Calu3 (cell line): ENCODE data around the gene NCOA1. TPM values are rescaled to one million over a fixed set of nuclear protein-coding genes. Genes with fewer than 3 reads are reported as not detected.

Experiments
- BruUV-seq: library from RNA; stranded (reverse); fragments of 400-500 nt; replicated peaks from 2 replicates; lab custom pipeline; 2021; lab: Mats Ljungman, UMichigan
- CTCF ChIA-PET: fragments of 300-600 bp; sonication (Branson Sonifier 250); formaldehyde crosslinking; loops from one replicate; lab custom pipeline; 2022; ENCODE audit warnings: antibody characterized with exemption; lab: Charles Lee
- DNase-seq: peaks from one replicate; pipeline ENCODE4 v3.0.0; 2022
- H3K27ac Mint-ChIP-seq: one replicate; pipeline ENCODE4 v1.8.0; 2022; ENCODE audit warnings: mixed read lengths; ENCODE audit not compliant: unreplicated experiment
- H3K27me3 Mint-ChIP-seq: one replicate; pipeline ENCODE4 v1.8.0; 2022; ENCODE audit warnings: mixed read lengths; ENCODE audit not compliant: unreplicated experiment
- H3K36me3 Mint-ChIP-seq: one replicate; pipeline ENCODE4 v1.8.0; 2022; ENCODE audit warnings: mild to moderate bottlenecking, moderate library complexity, mixed read lengths; ENCODE audit not compliant: insufficient read depth, unreplicated experiment
- H3K4me1 Mint-ChIP-seq: one replicate; pipeline ENCODE4 v1.8.0; 2022; ENCODE audit warnings: mild to moderate bottlenecking, low read depth, mixed read lengths; ENCODE audit not compliant: unreplicated experiment
- H3K4me3 Mint-ChIP-seq: one replicate; pipeline ENCODE4 v1.8.0; 2022; ENCODE audit warnings: mild to moderate bottlenecking, low read depth, moderate library complexity, mixed read lengths; ENCODE audit not compliant: unreplicated experiment
- H3K9me3 Mint-ChIP-seq: one replicate; pipeline ENCODE4 v1.8.0; 2022; ENCODE audit warnings: low read depth, mixed read lengths; ENCODE audit not compliant: unreplicated experiment
- intact Hi-C: fragments of 100-400 bp; cut with micrococcal nuclease; formaldehyde crosslinking; loops from one replicate; pipeline ENCODE4 v1.10.0; 2022; ENCODE audit not compliant: unreplicated experiment
- total RNA-seq: library from RNA; stranded (reverse); gene quantifications from 2 replicates; pipeline ENCODE4 v1.2.3, GENCODE V29; 2022
- TF ChIP-seq, protein P1 (sequence below): fragments of 200-600 bp; IDR thresholded peaks from one replicate; pipeline ENCODE4 v1.8.0; 2022; ENCODE audit warnings: antibody characterized with exemption; ENCODE audit not compliant: unreplicated experiment

Gene NCOA1
- total RNA-seq, 1 experiment from 2014 or later, result 14.8 TPM

GRCh38 chr2:24809316-24810007 lies 318.4 kb downstream of the NCOA1 start:
- intact Hi-C loops, result no loop called here
- Mint-ChIP-seq H3K4me3 (no peak overlapping the region), H3K27ac (no peak overlapping the region), H3K4me1 (peaks cover 16% of the 10 kb centered on the region), H3K36me3 (peaks cover 22% of the 10 kb centered on the region), H3K9me3 (peaks cover 3% of the 10 kb centered on the region), H3K27me3 (no peaks in the 10 kb centered on the region)
- no TSS peak for BruUV-seq
- DNase-seq, result no peak
- TF ChIP-seq, protein P1, sequence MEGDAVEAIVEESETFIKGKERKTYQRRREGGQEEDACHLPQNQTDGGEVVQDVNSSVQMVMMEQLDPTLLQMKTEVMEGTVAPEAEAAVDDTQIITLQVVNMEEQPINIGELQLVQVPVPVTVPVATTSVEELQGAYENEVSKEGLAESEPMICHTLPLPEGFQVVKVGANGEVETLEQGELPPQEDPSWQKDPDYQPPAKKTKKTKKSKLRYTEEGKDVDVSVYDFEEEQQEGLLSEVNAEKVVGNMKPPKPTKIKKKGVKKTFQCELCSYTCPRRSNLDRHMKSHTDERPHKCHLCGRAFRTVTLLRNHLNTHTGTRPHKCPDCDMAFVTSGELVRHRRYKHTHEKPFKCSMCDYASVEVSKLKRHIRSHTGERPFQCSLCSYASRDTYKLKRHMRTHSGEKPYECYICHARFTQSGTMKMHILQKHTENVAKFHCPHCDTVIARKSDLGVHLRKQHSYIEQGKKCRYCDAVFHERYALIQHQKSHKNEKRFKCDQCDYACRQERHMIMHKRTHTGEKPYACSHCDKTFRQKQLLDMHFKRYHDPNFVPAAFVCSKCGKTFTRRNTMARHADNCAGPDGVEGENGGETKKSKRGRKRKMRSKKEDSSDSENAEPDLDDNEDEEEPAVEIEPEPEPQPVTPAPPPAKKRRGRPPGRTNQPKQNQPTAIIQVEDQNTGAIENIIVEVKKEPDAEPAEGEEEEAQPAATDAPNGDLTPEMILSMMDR, result no peak
- CTCF ChIA-PET, result interaction anchor here (0.7 kb wide), 1 partner anchor 14 kb away, joined by 4 read pairs; no protein-coding TSS in a partner anchor

DNA sequence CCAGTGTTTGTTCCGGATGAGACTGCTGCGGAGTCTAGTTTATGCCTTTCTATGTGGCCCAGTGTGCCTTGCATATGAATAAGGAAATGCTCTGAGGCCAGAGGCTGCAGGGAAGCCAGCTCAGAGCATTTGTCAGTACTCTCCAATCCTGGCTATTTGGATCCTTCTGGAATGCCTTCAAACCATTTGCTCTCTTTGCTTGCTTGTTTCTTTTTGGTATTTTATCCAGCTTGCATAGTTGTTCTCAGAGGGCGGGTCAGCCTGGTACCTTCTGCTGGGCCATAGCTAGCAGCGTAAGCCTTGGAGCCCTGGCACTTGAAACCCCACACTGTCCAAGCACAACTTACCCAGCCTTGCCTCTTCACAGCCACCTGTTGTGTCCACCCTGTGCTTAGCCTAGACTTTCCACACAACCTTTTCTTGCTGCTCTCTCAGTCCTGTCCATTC lies 322.7 kb downstream of the NCOA1 start:
- CTCF ChIA-PET, result no interaction called here
- peaks cover 30% of the 10 kb centered on the region for H3K36me3 Mint-ChIP-seq
- no peaks in the 10 kb centered on the region for H3K27me3 Mint-ChIP-seq
- peaks cover 7% of the 10 kb centered on the region for H3K4me1 Mint-ChIP-seq
- no TSS peak for BruUV-seq
- intact Hi-C loops, result no loop called here
- TF ChIP-seq, protein P1, result no peak
- no peaks in the 10 kb centered on the region for H3K9me3 Mint-ChIP-seq
- H3K4me3 Mint-ChIP-seq, result no peak overlapping the region
- H3K27ac Mint-ChIP-seq, result no peak overlapping the region
- DNase-seq, result no peak

DNA sequence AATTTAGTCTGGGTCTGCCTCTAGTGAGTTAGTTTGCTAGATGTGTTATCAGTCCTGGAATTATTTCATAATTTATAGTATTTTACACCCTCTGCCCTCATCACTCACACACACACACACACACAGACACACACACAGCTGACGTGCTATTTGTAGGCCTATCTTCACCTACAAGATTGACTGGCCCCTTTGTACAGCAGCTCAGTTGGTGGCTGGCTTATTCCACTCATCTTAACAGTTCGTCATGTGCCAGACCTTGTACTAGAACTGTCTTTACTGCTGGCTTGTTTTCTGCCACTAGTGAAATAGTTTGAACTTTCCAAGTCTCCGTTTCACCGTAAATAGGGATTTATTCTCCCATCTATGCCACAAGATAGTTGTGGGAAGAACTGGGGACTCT lies 323.5 kb downstream of the NCOA1 start:
- Mint-ChIP-seq H3K4me1 (peaks cover 7% of the 10 kb centered on the region), H3K27ac (no peak overlapping the region), H3K9me3 (no peaks in the 10 kb centered on the region), H3K27me3 (no peaks in the 10 kb centered on the region), H3K36me3 (peaks cover 30% of the 10 kb centered on the region), H3K4me3 (no peak overlapping the region)
- BruUV-seq, result no TSS peak
- TF ChIP-seq, protein P1, result no peak
- DNase-seq, result no peak
- CTCF ChIA-PET, result no interaction called here
- intact Hi-C loops, result no loop called here

DNA sequence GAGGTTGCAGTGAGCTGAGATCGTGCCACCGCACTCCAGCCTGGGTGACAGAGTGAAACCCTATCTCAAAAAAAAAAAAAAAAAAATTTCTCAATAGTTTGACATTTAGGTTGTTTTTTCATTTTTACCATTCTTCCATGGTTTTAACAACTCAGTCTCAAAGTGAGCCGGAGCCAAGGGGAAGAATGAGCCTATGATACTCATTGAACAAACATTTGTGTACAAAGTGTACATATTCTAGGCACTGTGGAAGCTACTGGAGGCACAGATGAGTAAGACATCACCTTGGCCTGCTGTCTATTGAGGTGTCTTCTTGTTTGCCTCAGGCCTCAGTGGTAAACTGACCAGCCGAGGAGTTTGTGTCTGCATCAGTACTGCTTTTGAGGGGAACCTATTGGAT lies 324.1 kb downstream of the NCOA1 start:
- peaks cover 7% of the 10 kb centered on the region for H3K4me1 Mint-ChIP-seq
- TF ChIP-seq, protein P1, result no peak

More for the DNA sequence above, 324.1 kb downstream of the NCOA1 start:
- Mint-ChIP-seq H3K9me3 (no peaks in the 10 kb centered on the region), H3K4me3 (no peak overlapping the region), H3K27ac (no peak overlapping the region), H3K27me3 (no peaks in the 10 kb centered on the region), H3K36me3 (peaks cover 30% of the 10 kb centered on the region)
- CTCF ChIA-PET, result no interaction called here
- intact Hi-C loops, result no loop called here
- DNase-seq, result no peak
- BruUV-seq, result no TSS peak
